ELR (cell line): ENCODE results near the gene FAT1.
A peak's percentile ranks its signal among the peaks of the same experiment; 100 is the strongest.

Source experiments
- DNase-seq: peaks from one replicate; pipeline ENCODE4 v3.0.0-alpha.2; 2015; ENCODE audit warnings: low read depth

FAT1 gene

DNA sequence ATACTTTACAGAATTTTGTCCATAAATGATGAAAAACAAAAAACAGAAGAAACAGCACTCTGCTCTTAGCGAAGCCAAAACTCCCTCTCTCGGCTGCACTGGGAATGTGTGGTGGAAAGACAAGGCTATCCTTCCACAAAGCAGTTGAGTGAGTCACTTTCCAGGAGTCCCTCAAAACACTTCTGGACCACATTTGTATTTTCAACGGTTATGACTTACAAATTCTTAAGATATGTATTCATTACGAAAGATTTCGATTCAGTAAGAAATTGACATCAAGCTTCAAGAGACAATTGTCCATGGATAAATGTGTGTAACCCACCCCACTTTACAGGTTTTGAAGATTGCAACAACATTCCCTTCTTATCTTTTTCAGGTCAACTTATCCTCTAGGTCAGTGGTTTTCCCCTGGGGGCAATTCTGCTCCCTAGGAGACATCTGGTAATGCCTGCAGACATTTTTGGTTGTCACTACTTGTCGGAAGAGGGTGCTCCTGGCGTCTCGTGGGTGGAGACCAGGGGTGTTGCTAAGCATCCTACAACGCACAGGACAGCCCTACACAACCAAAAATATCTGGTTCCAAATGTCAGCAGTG is 101.6 kb downstream of the FAT1 start:
- DNase-seq: peak; percentile 94

DNA sequence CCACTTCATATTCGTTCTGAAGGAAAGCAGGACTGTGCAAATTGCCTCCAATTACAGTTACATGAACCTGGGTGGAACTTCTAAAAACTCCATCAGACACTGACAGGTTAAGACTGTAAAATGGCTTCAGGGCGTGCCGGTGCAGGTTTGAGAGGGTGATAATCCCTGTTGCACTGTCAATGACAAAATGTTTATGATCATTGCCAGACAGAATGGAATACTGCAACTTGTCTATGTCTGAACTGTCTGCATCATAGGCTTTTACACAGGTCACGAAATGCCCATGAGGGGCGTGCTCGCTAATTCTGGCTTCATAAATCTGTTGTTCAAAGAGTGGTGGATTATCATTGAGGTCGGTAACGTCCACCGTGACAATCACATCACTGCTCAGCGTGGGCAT is 104.6 kb downstream of the FAT1 start:
- DNase-seq: no peak

DNA sequence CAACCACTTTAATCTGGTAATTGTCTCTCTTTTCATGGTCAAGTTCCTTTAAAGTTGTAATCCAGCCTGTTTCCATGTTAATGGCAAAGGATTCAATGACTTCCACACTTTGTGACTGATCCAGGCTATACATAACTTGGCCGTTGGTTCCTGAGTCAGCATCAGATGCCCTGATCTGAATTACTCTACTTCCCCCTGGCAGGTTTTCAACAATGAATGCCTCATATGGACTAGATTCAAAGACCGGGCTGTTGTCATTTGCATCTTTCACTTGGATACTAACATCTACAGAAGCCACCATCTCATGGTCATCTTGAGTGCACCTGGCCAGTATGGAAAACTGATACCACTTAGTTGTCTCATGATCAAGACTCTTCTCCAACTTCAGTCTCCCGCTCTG is 105.7 kb downstream of the FAT1 start:
- DNase-seq: peak; percentile 47

- no peak for DNase-seq
These were observed 116.2 kb downstream of the FAT1 start for GRCh38 chr4:186607490-186607889.

GRCh38 chr4:186606591-186606992 is 117.1 kb downstream of the FAT1 start:
- DNase-seq: peak; percentile 77

DNA sequence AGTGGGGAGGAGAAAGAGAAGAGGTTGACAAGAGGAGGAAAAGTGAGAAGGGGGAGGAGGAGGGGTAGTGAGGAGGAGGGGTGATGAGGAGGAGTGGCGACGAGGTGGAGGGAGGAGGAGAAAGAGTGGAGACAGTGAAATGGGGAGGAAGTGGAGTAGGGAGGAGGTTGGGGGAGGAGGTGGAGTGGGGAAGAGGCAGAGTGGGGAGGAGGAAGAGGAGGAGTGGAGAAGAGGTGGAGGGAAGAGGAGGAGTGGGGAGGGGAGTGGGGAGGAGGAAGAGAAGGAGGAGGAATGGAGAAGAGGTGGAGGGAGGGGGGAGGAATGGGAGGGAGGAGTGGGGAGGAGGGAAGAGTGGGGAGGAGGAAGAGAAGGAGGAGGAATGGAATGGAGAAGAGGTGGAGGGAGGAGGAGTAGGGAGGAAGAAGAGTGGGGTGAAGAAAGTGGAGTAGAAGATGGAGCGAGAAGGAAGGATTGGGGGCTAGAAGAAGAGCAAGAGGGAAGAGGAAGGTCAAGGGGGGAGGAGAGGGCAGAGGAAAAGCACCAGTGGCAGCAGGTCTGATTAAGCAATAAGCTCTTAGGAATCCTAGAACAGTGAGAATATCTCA is 118.3 kb downstream of the FAT1 start:
- no peak for DNase-seq

DNA sequence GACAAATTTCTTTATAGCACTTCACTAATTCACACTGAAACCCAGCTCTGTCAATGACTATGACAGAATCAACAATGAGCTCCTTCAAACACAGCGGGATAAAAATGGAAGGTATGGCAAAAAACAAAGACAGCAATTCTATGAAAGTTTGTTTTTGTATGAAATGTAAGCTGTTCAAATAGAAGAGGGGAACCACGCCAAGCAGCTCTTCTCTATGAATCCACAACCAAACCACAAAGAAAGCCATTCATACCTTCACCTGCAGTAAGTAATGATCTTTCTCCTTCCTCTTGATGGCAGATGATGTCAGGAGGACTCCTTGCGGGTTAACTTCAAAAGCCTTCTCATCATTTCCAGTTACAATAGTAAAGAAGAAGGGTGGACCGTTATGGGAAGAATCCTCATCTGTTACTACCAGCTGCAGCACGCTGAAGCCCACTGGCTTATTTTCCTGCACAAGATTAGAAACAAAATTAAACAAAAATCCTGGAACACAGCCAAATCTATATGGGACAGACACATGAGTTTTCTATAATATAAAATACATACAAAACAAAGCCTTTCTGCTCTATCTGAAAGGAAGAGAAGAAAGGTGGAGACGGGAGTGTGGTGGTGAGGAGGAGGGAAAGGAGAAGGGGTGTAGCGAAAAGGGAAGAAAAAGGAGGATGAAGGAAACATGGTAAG is 119.4 kb downstream of the FAT1 start:
- DNase-seq: no peak

DNA sequence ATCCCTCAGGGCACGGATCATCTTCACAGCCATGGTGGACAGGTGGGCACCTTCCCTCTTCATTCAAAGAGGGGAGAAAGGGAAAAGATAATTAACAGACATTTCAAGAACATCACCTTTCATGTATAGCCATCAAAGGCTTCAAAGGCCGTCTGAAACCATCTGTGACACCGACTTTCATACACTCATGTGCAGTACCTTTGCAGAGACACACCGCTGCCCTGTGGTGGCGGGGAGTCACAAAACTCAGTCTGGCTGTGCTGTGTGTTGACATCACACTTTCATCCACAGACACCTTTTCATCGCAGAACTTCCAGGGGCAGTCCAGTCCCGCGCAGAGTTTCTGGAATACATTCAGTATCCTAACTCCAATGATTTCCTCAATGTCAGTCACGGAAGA is 120.7 kb downstream of the FAT1 start:
- DNase-seq: no peak

GRCh38 chr4:186599483-186599882 is 124.2 kb downstream of the FAT1 start:
- no peak for DNase-seq

- no peak for DNase-seq
These were observed 125.0 kb downstream of the FAT1 start for GRCh38 chr4:186598686-186599085.

DNA sequence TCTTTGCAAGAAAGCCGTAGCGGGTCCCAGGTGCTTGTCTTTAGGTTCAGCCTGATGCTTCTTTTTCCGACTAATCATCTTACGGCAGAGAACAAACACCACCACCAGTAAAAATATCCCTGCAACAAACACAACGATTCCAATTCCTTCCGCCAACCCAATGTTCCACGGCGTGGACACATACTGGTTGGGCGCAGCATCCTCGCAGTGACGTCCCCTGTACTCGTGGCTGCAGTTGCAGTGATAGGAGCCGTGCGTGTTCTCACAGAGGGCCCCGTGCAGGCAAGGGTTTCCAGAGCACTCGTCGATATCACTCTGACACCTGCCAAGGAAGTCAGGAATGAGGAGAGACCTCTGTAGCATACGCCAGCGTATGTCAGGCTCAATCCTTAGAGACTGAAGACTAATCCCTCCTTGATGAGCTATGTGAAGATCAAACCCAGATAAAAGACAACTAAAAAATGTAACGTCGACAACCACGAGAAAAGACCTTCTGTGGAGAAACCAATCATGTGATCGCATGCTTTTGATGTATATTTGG is 126.7 kb downstream of the FAT1 start:
- no peak for DNase-seq

DNA sequence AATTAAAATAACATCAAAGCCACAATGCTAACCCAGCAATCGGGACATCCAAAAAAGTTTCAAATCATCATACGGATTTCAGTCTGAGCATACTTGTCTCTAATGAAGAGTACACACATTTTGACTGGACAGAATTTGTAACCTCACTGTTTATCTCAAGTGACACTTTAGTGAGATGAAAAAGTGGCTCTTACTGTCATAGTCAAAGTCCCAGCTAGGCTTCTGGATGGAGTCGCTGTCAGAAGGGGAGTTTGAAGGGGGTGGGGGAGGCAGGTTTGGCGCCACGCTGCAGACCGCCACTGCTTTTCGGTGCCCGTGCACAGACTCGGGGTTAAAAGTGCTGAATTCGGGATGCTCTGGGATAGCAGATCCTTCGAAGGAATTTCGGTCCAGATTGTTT is 127.3 kb downstream of the FAT1 start:
- no peak for DNase-seq

DNA sequence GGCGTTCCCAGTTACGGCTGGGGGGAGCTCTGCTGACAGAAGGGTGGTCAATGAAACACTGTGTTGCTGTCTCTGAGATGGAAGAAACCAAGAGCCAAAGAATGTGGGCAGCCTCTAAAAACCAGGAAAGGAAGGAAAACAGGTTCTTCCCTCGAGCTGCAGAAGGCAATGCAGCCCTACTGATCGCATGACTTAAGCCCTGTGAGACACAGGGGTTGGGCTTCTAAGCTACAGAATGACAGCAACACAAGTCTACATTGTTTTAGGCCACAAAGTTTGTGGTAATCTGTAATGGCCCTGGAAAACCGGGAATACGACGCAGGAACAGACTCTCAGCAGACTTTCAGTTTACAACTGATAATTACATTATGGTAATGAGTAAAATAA is 130.1 kb downstream of the FAT1 start:
- no peak for DNase-seq

DNA sequence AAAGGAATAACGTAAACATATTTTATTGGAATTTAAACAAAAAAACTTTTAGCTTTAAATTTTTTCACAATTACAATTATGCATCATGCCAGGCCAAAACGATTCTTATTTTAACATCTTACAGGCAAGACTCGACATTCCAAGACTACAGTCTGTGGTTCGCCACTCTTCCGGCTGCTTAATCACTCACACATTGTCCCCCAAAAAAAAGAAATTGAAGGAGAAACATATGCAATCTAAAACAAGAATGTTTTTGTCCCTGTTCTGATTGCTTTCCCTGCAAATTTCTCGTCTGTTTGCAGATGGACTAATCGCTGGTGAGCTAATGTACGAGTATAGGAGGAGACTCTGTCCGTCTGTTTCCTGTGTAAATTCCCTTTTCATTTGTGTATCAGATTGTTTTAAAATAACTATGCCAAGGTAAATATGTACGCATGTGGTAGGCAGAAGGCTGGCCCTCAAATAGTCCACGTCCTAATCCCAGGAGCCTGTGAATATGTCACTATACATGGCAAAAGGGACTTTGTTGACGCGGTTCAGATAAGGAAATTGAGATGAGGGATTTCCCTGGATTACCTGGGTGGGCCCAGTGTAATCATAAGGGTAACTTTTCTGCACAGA is 130.6 kb downstream of the FAT1 start:
- no peak for DNase-seq

- no peak for DNase-seq
These were observed 131.2 kb downstream of the FAT1 start for GRCh38 chr4:186592445-186592844.

DNA sequence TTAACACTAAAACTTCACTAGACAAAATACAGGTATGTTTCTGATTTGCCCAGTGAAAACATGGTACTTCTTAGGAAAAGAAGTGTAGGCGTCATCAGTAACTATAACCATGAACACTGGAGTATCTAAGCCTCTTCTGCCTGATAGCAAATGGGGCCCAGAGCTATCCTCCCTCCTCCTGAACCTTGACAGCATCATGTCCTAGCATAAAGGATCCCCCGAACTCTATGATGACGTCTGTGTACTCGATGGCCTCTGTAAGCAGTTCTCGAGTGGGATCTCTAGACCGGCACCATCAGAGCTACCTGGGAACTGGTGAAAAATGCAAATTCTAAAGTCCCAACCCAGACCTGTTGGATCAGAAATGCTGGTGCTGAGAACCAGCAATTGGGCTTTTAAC is 132.0 kb downstream of the FAT1 start:
- DNase-seq: no peak

GRCh38 chr4:186588503-186588902 is 135.2 kb downstream of the FAT1 start:
- no peak for DNase-seq

DNA sequence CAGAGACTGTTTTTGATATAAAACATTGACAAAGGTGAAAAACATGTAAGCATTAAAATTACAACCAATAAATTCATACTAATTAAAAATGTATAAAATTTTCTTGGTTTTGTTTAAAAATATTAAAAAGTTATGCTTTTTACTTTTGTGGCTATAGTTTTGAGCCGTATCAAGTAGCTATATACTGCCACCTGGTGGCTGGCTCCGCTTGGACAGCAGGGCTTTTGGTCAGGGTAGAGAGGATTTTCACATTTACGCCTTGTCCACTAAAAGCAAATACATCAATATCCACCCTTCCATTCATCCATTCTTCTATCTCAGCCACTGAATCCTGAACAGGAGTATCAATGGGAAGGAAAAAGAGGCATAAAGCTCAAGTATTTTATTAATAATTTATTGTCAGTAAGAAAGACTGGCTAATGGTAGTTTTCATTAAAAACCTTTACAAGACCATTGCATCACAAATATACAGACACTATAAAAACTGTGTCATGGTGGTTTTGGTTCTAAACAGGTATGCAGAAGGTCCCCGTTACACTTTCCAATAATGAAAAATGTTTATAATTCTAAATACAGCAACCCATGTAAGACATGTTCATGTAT is 136.1 kb downstream of the FAT1 start:
- peak; percentile 63 for DNase-seq

DNA sequence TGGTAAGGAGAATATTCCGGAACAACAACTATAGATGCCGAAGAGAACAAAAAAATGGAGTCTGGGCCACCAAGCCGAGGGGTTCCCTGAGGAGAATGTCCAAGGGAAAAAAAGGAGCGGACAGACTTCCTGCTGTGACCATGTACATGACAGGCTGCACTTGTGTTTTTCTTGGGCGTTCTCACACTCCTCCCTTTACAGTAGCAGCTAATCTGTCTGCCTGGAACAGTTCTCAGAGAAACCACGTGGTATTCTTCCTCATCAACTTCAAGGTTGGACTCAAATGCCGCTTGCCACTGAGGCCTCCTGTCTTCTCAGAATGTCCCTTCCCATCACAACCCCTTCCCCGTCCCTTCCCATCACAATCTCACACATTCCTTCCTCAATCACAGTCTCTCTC is 137.5 kb downstream of the FAT1 start:
- DNase-seq: no peak

DNA sequence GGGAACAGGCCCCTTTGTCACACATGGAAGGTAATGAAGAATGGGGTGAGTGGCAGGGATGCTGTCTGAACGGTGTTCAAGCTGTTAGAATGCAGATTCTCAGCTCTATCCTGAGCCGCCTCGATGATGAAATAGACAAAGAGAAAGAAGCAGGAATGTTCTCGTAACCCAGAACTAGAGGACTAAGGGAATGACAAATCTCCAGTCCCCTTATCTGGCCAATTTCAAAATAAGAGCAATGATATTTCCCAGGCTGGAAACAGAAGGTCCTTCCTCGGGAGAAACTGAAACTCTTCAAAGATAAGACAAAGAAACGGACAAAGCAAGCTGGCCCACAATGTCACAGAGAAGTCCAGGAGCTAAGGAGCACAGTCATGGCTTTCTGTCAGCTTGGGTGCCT is 138.7 kb downstream of the FAT1 start:
- DNase-seq: no peak

- DNase-seq: no peak
These were observed 142.2 kb downstream of the FAT1 start for GRCh38 chr4:186581421-186581820.

DNA sequence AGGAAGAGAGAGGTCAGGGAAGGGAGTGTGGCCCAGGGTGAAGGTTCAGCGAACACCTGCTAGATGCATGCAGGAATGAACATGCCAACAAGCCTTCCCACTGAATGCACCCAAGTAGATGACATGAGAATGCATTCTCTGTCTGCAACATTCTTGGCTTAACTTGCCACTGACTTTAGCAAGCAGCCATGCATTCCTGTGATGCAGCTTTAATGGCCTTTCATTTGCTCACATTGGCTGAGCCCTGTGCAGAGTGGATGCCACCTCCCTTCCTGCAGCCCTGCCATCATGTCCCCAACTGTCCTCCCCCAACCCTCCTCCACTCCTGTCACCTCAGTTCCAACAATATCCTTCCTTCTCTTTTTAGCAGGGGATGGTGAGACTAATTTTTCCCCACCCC is 143.0 kb downstream of the FAT1 start:
- no peak for DNase-seq
